Activated T-cell treated with anti-CD3 and anti-CD28 coated beads, Interleukin-2, amount 50 U/mL, for 48 hours (primary cell): ENCODE results near the gene BRSK1.

ENCODE experiments used
- DNase-seq, 2 experiments: peaks; one replicate each; pipeline ENCODE4 v3.0.0-alpha.2; 2020

The BRSK1 gene

GRCh38 chr19:55355213-55355821, 71.5 kb downstream of the BRSK1 start:
- DNase-seq = no peak

- DNase-seq = no peak
Observed at GRCh38 chr19:55358493-55358892, 74.7 kb downstream of the BRSK1 start.

DNA sequence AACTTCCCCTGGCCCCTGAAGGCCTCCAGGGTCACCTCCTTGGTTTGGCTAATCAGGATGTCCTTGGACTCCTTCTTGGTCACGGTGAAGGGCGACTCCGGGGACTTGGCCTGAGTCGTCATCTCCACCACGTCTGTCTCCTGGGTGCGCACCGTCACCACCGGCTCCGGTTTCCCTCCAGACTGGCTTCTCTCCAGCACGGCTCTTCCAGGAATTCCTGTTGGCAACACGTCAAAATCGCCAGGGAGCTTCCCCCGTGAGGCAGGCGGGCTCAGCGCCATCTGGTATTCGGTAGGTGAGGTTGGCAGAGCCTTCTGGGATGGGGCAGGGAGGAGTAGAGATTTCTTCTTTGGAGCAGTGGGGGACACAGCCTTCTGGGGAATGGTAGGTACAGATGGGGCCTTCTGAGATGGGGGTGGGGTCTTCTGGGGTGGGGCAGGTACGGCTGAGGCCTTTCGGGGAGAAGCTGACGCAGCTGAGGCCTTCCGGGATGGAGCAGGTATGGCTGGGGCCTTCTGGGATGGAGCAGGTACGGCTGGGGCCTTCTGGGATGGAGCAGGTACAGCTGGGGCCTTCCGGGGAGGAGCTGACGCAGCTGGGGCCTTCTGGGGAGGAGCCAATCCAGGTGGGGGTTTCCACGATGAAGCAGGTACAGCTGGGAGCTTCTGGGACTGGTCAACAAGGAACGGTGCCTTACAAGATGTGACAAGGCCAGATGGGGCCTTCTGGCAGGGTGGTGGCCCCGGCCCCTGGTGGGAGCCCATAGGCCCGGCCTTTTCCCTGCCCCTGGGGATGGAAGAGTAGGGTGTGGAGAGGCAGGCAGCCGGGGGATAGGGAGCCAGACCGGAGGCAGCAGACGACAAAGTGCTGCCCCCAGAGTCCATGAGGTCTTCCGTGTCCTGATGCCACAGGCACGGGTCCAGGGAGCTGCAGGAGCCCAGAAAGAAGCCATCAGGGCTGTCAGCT, 75.4 kb downstream of the BRSK1 start:
- no peak for DNase-seq

- DNase-seq = no peak
Observed at GRCh38 chr19:55360902-55361301, 77.1 kb downstream of the BRSK1 start.
